Tibial nerve (tissue), 3 donors: Measurements from ENCODE around the gene DPAGT1.

Experiments used
- POLR2A ChIP-seq, 2 donors: fragments of 450-650 bp; IDR thresholded peaks; one replicate each; pipeline ENCODE4 v1.6.1; 2017; ENCODE audit warnings: antibody characterized with exemption in 2 of 2, mild to moderate bottlenecking in 2 of 2, moderate library complexity in 2 of 2
- TF ChIP-seq, protein P1 (sequence below), 5 experiments: fragments of 200-600 bp in 3 of 5; fragments of 450-650 bp in 2 of 5; sonication (generic) in 3 of 5; IDR thresholded peaks; one replicate each; pipeline ENCODE4 v1.5.1; 2016 to 2019; ENCODE audit warnings: antibody characterized with exemption in 5 of 5, mild to moderate bottlenecking in 3 of 5, moderate library complexity in 2 of 5

DNA sequence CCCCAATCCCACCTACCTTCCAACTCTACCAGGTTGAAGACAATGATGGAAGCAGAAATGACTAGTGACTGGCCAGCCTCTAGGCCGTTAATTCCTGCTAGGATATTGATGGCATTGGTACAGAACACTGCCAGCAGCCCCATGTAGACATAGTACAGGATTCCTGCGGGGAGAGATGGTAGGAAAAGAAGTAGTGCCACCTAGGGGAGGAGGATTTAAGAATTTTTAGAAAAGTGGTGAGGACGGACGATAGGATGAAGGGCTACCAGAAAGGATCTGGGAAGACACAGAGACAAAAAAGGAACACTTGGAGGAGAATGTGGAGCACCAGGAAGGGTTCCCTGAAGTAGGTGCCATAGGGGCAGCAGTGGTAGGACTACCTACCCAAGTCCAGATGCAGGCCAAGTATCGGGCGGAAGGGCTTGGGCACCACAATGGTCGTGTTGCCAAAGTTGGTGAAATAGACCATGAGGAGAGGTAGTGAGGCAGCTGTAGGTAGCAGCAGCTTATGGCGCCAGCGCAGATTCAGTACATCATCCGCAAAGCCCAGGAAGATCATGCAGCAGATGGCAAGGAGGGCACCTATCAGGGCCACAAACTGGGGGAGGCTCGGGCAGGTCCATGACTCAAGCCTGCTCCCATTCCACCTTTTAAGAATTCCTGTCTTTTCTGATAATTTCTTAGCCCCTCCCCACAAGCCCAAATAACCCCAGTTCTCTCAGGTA, 1.2 kb downstream of the DPAGT1 start:
- TF ChIP-seq, protein P1, sequence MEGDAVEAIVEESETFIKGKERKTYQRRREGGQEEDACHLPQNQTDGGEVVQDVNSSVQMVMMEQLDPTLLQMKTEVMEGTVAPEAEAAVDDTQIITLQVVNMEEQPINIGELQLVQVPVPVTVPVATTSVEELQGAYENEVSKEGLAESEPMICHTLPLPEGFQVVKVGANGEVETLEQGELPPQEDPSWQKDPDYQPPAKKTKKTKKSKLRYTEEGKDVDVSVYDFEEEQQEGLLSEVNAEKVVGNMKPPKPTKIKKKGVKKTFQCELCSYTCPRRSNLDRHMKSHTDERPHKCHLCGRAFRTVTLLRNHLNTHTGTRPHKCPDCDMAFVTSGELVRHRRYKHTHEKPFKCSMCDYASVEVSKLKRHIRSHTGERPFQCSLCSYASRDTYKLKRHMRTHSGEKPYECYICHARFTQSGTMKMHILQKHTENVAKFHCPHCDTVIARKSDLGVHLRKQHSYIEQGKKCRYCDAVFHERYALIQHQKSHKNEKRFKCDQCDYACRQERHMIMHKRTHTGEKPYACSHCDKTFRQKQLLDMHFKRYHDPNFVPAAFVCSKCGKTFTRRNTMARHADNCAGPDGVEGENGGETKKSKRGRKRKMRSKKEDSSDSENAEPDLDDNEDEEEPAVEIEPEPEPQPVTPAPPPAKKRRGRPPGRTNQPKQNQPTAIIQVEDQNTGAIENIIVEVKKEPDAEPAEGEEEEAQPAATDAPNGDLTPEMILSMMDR (IDR thresholded peaks at IDR 0.05): peak in 1 of 5 experiments; percentile 13
- TF ChIP-seq POLR2A (IDR thresholded peaks at IDR 0.05): no peak
